NCI-H128 (cell line): ENCODE results near the gene MVB12B.

Experiments
- DNase-seq: peaks from one replicate; lab custom pipeline; 2025; ENCODE audit not compliant: unreplicated experiment; lab: John Stamatoyannopoulos, UW

MVB12B gene

GRCh38 chr9:126448865-126449577 lies 122.4 kb downstream of the MVB12B start:
- DNase-seq, result no peak

DNA sequence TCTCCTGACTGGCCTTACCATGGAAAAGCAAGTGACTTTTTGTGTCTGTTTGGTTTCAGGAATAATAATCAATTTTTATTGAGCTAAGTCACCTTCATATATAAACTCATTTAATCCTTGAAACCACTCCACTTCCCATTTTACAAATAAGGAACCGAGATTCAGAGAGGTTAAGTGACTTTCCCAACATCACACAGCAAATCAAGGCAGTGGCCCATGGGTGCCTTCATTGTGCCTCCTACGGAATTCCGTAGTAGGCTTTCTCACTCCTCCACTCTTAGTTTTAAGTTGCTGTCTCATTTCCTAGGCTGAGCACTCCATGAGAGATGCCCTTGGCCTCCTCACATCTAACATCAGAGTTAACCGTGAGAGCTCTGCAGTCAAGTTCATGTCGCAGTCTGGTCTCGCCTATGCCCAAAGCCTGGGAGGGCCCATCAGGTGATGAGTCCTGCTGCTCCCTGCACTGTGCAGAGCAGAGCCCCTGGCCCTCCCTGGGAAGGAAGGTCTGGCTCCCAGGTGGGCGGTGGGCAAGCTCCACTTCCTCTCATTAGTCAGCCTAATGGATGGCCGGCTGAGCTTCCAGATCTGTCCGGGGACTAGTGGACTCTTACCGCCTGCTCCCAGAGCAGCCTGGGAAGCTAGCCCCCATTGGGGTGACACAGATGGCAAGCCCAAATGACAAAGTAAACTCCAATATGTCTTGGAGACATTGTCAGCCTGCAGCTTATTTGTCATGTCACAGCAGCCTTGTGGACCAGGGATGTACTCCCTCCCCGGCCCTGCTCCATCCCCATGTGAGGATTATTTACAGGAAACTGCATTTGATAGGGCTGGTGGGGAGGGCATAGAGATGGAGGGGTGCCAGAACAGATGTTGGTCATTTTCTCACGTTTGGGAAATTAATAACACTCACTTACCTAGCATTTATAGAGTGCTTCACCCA lies 123.4 kb downstream of the MVB12B start:
- no peak for DNase-seq

DNA sequence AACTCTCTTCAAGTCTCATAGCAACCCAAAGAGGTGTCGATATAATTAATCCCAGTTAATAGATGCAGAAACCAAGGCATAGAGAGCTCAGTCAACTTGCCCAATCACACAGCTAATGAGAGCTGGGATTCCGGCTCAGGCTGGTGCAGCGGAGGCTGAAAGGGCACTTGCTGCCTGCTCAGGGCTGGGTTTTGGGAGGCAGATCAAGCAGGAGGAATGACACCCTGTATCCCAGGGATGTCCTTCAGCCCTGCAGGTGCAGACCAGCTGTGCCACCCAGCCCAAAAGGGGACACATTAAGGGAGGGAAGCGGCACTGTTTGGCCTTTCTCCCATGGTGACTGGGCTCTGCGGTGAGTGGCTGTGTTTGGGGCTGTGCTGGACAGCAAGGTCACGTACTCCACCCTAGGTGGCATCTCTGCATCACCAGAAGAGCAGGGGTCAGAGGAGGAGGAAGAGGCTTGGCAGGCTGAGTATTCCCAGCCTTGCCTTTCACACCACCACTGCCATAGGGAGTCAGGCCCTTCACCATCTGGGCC lies 124.1 kb downstream of the MVB12B start:
- no peak for DNase-seq

- DNase-seq, result no peak
Measured at GRCh38 chr9:126451316-126451885, 124.8 kb downstream of the MVB12B start.

DNA sequence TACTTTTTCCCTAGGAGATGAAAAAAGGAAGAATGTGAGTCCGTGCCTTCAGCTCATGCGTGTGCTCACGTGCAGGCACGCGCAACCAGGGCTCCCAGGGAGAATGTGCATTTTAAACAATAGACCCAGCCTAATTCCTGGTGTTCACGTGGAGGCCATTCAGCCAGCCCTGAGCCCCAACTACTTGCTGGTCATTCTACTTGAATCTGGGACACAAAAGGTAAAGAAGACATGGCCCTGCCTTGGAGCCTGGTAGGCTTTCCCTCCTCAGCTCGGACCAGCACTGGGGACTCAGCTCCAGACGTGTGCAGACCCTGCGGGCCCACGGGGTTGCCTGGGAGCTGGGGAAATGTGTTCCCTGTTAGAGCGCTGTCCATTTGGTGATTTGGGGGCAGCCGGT lies 125.5 kb downstream of the MVB12B start:
- DNase-seq, result no peak

DNA sequence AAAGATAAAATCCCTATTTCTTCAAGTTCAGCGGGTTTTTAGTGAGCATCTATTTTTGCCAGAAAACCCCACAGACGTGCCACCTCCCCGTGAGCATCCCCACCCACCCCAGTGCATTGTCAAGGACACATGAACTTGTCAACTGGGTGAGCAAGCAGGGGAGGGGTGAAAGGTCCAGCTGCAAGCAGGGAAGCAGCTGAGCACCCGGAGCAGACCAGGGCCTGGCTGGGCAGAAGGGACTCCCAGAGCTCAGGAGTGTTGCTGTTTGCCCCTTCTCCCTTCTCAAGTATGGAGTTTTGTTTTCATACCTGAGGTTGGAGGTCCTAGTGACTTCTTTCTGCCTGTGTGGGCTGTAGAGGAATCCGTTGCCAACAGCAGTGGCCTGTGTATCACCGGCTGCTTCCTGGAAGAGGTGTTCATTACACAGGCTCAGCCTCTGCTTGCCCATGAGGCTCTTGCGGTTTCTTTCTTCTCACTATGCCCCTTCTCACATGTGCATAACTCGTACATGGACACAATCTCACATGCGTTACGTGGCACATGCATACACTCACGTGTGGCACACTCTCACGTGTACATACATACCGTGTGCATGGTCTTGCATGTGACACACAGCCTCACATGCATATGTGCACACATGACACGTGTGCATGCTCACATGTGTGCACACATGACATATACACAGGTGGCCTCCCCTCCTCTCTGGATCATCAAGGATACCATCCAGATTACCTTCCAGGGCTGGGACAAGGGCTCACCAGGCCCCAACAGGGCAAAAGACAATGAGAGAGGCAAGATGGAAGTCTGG lies 126.7 kb downstream of the MVB12B start:
- DNase-seq, result no peak

GRCh38 chr9:126454215-126454614 lies 127.6 kb downstream of the MVB12B start:
- no peak for DNase-seq

DNA sequence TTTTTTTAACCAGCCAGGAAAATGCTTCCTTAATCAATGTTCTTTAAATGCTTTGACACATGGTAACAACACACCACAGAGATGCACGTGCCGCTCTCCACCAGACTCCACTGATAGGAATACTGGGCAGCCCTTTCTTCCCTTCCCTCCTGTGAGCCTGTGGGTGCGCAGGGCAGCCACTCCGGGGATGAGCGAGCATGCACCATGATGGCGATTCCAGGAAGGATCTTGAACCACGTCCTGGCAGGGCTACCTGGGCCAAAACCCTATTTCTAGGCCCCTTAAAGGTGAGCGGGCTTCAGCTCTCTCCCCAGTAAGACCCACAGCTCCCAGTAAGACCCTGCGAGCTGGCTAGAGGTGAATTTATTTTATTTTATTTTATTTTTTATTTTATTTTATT lies 128.2 kb downstream of the MVB12B start:
- DNase-seq, result no peak

- DNase-seq, result no peak
Measured at GRCh38 chr9:126456441-126457174, 130.0 kb downstream of the MVB12B start.

GRCh38 chr9:126457175-126457547 lies 130.5 kb downstream of the MVB12B start:
- no peak for DNase-seq

GRCh38 chr9:126457890-126458289 lies 131.3 kb downstream of the MVB12B start:
- DNase-seq, result no peak

GRCh38 chr9:126459126-126459525 lies 132.5 kb downstream of the MVB12B start:
- no peak for DNase-seq

- DNase-seq, result no peak
Measured at GRCh38 chr9:126459546-126459945, 132.9 kb downstream of the MVB12B start.

- no peak for DNase-seq
Measured at GRCh38 chr9:126459965-126460843, 133.6 kb downstream of the MVB12B start.

DNA sequence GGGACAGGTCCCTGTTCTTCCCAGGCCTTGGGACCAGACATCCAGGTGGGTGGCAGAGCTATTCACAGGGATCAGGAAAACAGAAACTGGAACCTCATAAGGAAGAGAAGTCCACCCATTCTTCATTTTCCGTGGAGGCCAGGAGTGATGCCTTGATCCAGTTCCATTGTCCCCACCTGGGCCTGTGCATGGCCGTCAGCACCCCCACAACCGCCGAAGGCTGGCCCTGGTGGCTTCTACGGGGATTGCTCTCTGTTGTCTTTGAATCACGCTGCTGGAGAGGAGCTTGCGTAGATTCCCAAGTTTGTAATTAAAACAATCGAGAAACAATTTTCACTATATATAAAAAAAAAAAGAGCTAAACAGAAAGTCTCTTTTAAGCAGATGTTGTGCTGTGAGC lies 134.4 kb downstream of the MVB12B start:
- no peak for DNase-seq

DNA sequence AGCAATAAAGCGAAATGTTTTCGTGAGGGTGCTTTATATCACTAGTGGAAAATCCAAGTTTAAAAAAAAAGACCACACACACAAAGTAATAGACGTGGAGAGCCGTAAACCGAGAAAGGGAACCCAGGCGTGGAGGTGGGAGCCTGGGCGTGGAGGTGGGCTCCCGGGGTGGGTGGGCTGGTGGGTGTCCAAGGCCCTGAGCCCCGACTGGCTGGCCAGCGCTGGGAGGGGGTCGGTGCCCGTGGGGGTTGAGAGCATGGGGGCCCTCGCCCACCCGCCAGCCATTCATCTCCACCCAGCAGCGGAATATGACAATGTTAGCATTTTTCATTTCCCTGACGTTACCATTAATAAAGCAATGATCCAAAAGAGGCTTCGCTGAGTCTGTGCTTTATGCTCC lies 135.0 kb downstream of the MVB12B start:
- no peak for DNase-seq

- DNase-seq, result no peak
Measured at GRCh38 chr9:126462617-126463016, 136.0 kb downstream of the MVB12B start.

GRCh38 chr9:126463426-126463825 lies 136.8 kb downstream of the MVB12B start:
- DNase-seq, result no peak
